A549 (cell line): ENCODE data around the gene CEP112.

Experiments used
- MYC ChIP-seq: IDR thresholded peaks from 2 replicates; pipeline ENCODE4 v1.6.1; 2012; ENCODE audit warnings: mild to moderate bottlenecking, inconsistent platforms, low read length, improper control_type of control experiment, borderline replicate concordance
- POLR2A ChIP-seq: IDR thresholded peaks from 2 replicates; pipeline ENCODE4 v1.6.1; 2012; ENCODE audit warnings: mild to moderate bottlenecking, low read length
- SMC3 ChIP-seq: fragments of >200 bp; sonication (Bioruptor Twin); formaldehyde crosslinking; IDR thresholded peaks from 3 replicates; pipeline ENCODE4 v1.6.1; 2018; ENCODE audit warnings: inconsistent platforms
- ZC3H11A ChIP-seq: fragments of 450-650 bp; IDR thresholded peaks from 2 replicates; pipeline ENCODE4 v1.6.1; 2014; ENCODE audit warnings: antibody characterized with exemption, mild to moderate bottlenecking
- TF ChIP-seq, protein P1 (sequence below): IDR thresholded peaks from 2 replicates; pipeline ENCODE4 v1.6.1; 2012
- TF ChIP-seq, protein P2 (sequence below): fragments of >200 bp; sonication (Bioruptor Twin); formaldehyde crosslinking; IDR thresholded peaks from 3 replicates; pipeline ENCODE4 v1.5.1; 2016
- TF ChIP-seq, protein P3 (sequence below): fragments of 200-600 bp; sonication (generic); IDR thresholded peaks from 2 replicates; pipeline ENCODE4 v1.6.1; 2016; ENCODE audit warnings: antibody characterized with exemption, mild to moderate bottlenecking, moderate library complexity
- TF ChIP-seq, protein P4 (sequence below): fragments of 250-450 bp; sonication (Bioruptor Pico); IDR thresholded peaks from 2 replicates; pipeline ENCODE4 v1.5.0; 2021; ENCODE audit warnings: mild to moderate bottlenecking, moderate library complexity, borderline replicate concordance

DNA sequence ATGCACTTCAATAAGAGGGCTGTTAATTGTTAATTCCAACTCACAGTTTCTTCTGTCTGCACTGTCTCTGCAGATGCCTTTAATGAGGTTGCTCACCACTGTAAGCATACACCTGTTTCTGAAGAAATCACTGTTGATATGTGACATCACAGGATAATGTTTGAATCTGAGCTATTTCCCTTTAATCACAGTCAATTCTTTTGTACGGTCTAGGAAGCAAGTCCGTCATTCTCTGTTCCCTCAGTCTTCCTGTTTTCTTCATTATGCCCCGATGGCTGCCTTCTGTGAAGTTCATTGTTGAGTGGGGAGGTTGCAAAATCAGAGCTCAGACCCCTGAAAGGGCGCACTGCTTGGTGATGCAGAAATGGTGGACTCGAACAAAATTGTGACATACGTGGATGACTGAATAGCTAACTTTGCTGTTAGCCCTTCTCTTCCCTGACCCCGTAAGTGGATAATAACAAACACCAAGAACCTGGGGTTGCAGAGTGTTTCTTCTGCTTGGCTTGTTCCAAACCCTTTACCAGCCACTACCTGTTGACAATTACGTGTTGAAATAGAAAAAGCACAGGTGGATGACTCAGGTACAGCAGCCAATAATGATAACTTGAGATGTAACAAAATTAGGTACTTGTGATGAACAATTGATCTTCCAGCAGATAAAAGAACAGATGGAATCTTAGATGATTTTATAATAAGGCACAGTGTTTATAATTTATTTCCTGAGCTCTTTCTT is 558.6 kb downstream of the CEP112 start:
- TF ChIP-seq POLR2A = no peak
- TF ChIP-seq, protein P1, sequence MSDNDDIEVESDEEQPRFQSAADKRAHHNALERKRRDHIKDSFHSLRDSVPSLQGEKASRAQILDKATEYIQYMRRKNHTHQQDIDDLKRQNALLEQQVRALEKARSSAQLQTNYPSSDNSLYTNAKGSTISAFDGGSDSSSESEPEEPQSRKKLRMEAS = no peak
- TF ChIP-seq, protein P2, sequence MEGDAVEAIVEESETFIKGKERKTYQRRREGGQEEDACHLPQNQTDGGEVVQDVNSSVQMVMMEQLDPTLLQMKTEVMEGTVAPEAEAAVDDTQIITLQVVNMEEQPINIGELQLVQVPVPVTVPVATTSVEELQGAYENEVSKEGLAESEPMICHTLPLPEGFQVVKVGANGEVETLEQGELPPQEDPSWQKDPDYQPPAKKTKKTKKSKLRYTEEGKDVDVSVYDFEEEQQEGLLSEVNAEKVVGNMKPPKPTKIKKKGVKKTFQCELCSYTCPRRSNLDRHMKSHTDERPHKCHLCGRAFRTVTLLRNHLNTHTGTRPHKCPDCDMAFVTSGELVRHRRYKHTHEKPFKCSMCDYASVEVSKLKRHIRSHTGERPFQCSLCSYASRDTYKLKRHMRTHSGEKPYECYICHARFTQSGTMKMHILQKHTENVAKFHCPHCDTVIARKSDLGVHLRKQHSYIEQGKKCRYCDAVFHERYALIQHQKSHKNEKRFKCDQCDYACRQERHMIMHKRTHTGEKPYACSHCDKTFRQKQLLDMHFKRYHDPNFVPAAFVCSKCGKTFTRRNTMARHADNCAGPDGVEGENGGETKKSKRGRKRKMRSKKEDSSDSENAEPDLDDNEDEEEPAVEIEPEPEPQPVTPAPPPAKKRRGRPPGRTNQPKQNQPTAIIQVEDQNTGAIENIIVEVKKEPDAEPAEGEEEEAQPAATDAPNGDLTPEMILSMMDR = no peak
- no peak for TF ChIP-seq SMC3
- TF ChIP-seq, protein P3, sequence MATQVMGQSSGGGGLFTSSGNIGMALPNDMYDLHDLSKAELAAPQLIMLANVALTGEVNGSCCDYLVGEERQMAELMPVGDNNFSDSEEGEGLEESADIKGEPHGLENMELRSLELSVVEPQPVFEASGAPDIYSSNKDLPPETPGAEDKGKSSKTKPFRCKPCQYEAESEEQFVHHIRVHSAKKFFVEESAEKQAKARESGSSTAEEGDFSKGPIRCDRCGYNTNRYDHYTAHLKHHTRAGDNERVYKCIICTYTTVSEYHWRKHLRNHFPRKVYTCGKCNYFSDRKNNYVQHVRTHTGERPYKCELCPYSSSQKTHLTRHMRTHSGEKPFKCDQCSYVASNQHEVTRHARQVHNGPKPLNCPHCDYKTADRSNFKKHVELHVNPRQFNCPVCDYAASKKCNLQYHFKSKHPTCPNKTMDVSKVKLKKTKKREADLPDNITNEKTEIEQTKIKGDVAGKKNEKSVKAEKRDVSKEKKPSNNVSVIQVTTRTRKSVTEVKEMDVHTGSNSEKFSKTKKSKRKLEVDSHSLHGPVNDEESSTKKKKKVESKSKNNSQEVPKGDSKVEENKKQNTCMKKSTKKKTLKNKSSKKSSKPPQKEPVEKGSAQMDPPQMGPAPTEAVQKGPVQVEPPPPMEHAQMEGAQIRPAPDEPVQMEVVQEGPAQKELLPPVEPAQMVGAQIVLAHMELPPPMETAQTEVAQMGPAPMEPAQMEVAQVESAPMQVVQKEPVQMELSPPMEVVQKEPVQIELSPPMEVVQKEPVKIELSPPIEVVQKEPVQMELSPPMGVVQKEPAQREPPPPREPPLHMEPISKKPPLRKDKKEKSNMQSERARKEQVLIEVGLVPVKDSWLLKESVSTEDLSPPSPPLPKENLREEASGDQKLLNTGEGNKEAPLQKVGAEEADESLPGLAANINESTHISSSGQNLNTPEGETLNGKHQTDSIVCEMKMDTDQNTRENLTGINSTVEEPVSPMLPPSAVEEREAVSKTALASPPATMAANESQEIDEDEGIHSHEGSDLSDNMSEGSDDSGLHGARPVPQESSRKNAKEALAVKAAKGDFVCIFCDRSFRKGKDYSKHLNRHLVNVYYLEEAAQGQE = no peak
- TF ChIP-seq MYC = no peak
- TF ChIP-seq, protein P4, sequence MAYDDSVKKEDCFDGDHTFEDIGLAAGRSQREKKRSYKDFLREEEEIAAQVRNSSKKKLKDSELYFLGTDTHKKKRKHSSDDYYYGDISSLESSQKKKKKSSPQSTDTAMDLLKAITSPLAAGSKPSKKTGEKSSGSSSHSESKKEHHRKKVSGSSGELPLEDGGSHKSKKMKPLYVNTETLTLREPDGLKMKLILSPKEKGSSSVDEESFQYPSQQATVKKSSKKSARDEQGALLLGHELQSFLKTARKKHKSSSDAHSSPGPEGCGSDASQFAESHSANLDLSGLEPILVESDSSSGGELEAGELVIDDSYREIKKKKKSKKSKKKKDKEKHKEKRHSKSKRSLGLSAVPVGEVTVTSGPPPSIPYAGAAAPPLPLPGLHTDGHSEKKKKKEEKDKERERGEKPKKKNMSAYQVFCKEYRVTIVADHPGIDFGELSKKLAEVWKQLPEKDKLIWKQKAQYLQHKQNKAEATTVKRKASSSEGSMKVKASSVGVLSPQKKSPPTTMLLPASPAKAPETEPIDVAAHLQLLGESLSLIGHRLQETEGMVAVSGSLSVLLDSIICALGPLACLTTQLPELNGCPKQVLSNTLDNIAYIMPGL (CRISPR knock-in tag) = no peak
- no peak for TF ChIP-seq ZC3H11A
